Chondrocyte (in vitro differentiated cells): Measurements from ENCODE around the gene BBX. TPM values are rescaled to one million over a fixed set of nuclear protein-coding genes. Genes with fewer than 3 reads are reported as not detected.

Experiments used
- DNase-seq: peaks from one replicate; pipeline ENCODE4 v3.0.0; 2021; ENCODE audit warnings: mixed read lengths, low spot score
- H3K27ac Mint-ChIP-seq: one replicate; pipeline ENCODE4 v1.8.0; 2021; ENCODE audit warnings: mild to moderate bottlenecking, moderate library complexity, mixed read lengths; ENCODE audit not compliant: unreplicated experiment
- H3K27me3 Mint-ChIP-seq: 2 replicates; pipeline ENCODE4 v1.8.0; 2021; ENCODE audit warnings: low read depth, mixed read lengths
- H3K36me3 Mint-ChIP-seq: 2 replicates; pipeline ENCODE4 v1.8.0; 2021; ENCODE audit warnings: low read depth, mixed read lengths
- H3K4me1 Mint-ChIP-seq: 2 replicates; pipeline ENCODE4 v1.8.0; 2021; ENCODE audit warnings: low read depth, mild to moderate bottlenecking, mixed read lengths
- H3K4me3 Mint-ChIP-seq: one replicate; pipeline ENCODE4 v1.8.0; 2021; ENCODE audit warnings: mild to moderate bottlenecking, moderate library complexity, mixed read lengths; ENCODE audit not compliant: unreplicated experiment
- H3K9me3 Mint-ChIP-seq: 2 replicates; pipeline ENCODE4 v1.8.0; 2021; ENCODE audit warnings: low read depth, mixed read lengths
- total RNA-seq: library from RNA; stranded (reverse); gene quantifications from 3 replicates; pipeline ENCODE4 v1.2.1, GENCODE V29; 2021
- TF ChIP-seq, protein P1 (sequence below): fragments of 200-600 bp; sonication (generic); IDR thresholded peaks from 2 replicates; pipeline ENCODE4 v1.5.0; 2021; ENCODE audit warnings: antibody characterized with exemption, mild to moderate bottlenecking, moderate library complexity

The BBX gene
- total RNA-seq, 1 donor from 2014 or later: 69.6 TPM

DNA sequence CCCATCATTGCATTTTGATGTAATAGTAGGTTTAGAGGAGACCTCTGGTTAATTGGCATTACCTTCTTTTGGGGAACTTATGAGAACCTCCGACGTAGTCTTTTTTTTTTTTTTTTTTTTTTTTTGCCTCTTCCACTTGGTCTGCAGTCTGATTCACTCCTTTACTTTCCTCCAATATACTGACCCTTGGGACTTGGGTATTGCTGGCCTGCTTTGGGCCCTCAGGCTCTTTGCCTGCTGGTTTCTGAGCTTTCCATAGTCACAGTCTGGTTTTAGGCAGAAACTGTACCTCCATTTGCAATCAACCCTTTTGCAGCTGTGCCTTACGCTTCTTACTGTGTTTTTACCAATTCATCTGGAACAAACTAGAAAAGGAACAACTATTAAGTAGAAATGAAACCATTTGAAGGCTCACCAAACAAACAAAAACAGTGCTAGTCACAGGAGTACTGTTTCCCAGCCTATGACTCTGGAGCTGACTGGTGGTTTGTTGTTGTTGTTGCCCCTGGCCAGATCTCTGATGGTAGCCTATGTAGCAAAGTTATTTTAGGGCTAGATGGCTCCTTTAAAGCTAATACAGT, 272.8 kb downstream of the BBX start:
- TF ChIP-seq, protein P1, sequence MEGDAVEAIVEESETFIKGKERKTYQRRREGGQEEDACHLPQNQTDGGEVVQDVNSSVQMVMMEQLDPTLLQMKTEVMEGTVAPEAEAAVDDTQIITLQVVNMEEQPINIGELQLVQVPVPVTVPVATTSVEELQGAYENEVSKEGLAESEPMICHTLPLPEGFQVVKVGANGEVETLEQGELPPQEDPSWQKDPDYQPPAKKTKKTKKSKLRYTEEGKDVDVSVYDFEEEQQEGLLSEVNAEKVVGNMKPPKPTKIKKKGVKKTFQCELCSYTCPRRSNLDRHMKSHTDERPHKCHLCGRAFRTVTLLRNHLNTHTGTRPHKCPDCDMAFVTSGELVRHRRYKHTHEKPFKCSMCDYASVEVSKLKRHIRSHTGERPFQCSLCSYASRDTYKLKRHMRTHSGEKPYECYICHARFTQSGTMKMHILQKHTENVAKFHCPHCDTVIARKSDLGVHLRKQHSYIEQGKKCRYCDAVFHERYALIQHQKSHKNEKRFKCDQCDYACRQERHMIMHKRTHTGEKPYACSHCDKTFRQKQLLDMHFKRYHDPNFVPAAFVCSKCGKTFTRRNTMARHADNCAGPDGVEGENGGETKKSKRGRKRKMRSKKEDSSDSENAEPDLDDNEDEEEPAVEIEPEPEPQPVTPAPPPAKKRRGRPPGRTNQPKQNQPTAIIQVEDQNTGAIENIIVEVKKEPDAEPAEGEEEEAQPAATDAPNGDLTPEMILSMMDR: no peak
- DNase-seq: no peak
- no peaks in the 10 kb centered on the region for H3K27me3 Mint-ChIP-seq
- H3K36me3 Mint-ChIP-seq: peaks cover 12% of the 10 kb centered on the region
- H3K4me3 Mint-ChIP-seq: no peak overlapping the region
- no peak overlapping the region for H3K27ac Mint-ChIP-seq
- H3K4me1 Mint-ChIP-seq: peaks cover 52% of the 10 kb centered on the region
- peaks cover under 1% of the 10 kb centered on the region for H3K9me3 Mint-ChIP-seq

DNA sequence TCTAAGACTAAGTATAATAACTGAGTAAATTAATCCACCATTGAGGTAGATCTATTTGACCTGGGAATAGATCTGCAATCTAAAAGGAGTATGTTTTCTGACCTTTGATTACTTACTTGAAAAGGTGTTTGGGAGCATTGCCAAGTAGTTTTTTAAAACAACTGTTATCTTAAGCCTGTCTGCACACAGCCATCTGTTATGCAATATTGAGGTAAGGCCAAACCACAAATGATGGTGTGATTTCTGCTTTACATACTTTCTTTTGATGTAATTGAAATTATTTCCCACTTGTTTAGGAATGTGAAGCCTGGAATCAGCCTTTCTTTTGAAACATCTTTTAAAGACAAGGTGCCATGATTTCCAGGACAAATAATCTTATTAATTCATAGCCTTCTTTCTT, 274.0 kb downstream of the BBX start:
- no peak for DNase-seq
- no peak overlapping the region for H3K27ac Mint-ChIP-seq
- no peaks in the 10 kb centered on the region for H3K9me3 Mint-ChIP-seq
- peaks cover 59% of the 10 kb centered on the region for H3K4me1 Mint-ChIP-seq
- H3K4me3 Mint-ChIP-seq: no peak overlapping the region
- TF ChIP-seq, protein P1: no peak
- no peaks in the 10 kb centered on the region for H3K27me3 Mint-ChIP-seq
- H3K36me3 Mint-ChIP-seq: peaks cover 18% of the 10 kb centered on the region

DNA sequence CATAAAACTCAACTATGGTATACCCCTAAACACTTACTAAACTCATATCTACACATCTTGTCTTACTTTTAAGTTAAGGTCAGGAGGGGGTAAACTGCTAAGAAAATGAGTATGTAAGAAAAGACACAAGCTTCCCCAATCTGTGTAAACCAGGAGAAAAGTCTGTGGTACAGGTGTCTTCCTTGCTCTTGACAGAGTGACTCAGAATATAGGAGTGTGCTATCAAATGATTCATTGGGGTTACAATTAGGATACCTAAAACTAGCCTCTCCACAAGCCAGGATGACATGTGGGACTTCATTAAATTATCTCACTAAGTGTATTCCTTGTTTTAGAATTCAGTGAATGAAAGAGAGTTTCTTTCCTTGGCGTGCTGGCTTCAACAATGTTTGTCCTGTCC, 274.8 kb downstream of the BBX start:
- Mint-ChIP-seq H3K27ac (no peak overlapping the region), H3K27me3 (no peaks in the 10 kb centered on the region), H3K4me1 (peaks cover 59% of the 10 kb centered on the region), H3K9me3 (no peaks in the 10 kb centered on the region), H3K4me3 (no peak overlapping the region), H3K36me3 (peaks cover 15% of the 10 kb centered on the region)
- TF ChIP-seq, protein P1: no peak
- DNase-seq: no peak

DNA sequence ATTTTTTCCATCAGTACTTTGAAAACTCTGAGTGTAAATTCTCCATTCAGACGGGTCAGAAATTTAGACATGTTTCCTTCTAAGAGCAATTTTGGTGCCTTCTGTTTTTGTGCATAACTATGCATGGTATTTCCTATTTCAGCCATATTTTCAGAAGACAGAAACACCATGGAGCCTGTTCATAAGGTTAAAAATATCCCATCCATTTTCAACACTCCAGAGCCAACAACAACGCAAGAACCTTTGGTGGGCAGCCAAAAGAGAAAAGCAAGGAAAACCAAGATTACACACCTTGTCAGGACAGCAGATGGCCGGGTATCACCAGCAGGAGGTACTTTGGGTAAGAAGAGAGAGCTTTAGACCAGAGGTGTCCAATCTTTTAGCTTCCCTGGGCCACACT, 275.6 kb downstream of the BBX start:
- Mint-ChIP-seq H3K27me3 (no peaks in the 10 kb centered on the region), H3K4me1 (peaks cover 59% of the 10 kb centered on the region), H3K4me3 (no peak overlapping the region), H3K27ac (peak overlapping the region; percentile 60), H3K36me3 (peaks cover 18% of the 10 kb centered on the region), H3K9me3 (no peaks in the 10 kb centered on the region)
- TF ChIP-seq, protein P1: peak; percentile 26
- no peak for DNase-seq

DNA sequence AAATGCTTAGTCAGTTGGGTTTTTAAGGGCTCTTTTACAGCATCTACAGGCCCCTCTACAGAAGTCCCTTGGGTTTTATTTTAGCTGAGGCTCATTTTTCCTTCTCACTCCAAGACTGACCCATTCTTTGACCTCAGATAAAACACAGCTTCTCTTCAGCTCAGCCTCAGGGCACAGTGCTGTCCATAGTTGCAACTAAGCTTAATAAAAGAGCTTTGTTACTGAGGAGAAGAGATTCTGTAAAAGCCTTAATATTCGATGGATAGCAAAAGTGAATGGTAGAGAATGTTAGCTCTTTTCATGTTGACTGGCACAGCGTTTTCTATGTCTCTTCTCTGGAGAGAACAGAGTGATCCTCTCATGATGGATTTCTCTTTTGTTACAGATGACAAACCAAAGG, 277.9 kb downstream of the BBX start:
- Mint-ChIP-seq H3K36me3 (peaks cover 27% of the 10 kb centered on the region), H3K4me1 (peaks cover 47% of the 10 kb centered on the region), H3K4me3 (no peak overlapping the region), H3K27me3 (no peaks in the 10 kb centered on the region), H3K27ac (peak overlapping the region; percentile 73), H3K9me3 (no peaks in the 10 kb centered on the region)
- no peak for DNase-seq
- TF ChIP-seq, protein P1: no peak
